H7 (cell line): ENCODE results near the gene WDR20. TPM values are rescaled to one million over a fixed set of nuclear protein-coding genes. Genes with fewer than 3 reads are reported as not detected.
"Not testable (repeated sequence)": the region's sequence is repeated elsewhere in the genome, so short reads cannot be mapped to it uniquely, and the experiment has no call there.

ENCODE experiments used
- DNase-seq: peaks from one replicate; pipeline ENCODE4 v3.0.0; 2012
- H3K27me3 ChIP-seq: 2 replicates; pipeline ENCODE4 v1.6.0; 2011; ENCODE audit warnings: mild to moderate bottlenecking, low read length; ENCODE audit not compliant: control insufficient read depth, insufficient read depth
- H3K36me3 ChIP-seq: replicated peaks from 2 replicates; pipeline ENCODE4 v1.5.1; 2011; ENCODE audit warnings: low read length; ENCODE audit not compliant: control insufficient read depth, insufficient read depth
- H3K4me3 ChIP-seq: 2 replicates; pipeline ENCODE4 v1.5.1; 2011; ENCODE audit warnings: low read depth, mild to moderate bottlenecking, control low read depth, low read length, moderate library complexity; ENCODE audit not compliant: insufficient read depth
- total RNA-seq: library from RNA; depleted of rRNA; stranded (reverse); fragments of >200 nt; shearing (Covaris generic); gene quantifications from 2 replicates; pipeline ENCODE4 v1.2.3, GENCODE V29; 2014

The WDR20 gene
- total RNA-seq, 1 experiment from 2014 or later, result 14.7 TPM

- Histone ChIP-seq H3K4me3 (no peak overlapping the region), H3K36me3 (no peaks in the 10 kb centered on the region), H3K27me3 (no peaks in the 10 kb centered on the region)
- DNase-seq, result peak; percentile 51
Measured at GRCh38 chr14:102231476-102232347, 92.0 kb downstream of the WDR20 start.

DNA sequence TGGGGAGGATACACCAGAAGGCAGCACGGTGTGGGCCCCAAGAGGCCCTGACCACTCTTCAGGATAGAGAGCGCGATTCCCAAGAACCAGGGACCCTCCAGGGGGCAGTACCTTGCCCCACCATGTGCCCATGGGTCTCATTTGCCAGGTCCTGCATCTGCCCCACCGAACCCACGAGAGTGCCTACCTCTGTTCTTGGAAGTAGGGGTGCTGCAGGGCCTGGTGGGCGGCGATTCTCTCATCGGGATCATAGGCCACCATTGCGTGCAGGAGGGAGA is 92.6 kb downstream of the WDR20 start:
- peak; percentile 51 for DNase-seq
- Histone ChIP-seq H3K4me3 (no peak overlapping the region), H3K27me3 (no peaks in the 10 kb centered on the region), H3K36me3 (no peaks in the 10 kb centered on the region)

DNA sequence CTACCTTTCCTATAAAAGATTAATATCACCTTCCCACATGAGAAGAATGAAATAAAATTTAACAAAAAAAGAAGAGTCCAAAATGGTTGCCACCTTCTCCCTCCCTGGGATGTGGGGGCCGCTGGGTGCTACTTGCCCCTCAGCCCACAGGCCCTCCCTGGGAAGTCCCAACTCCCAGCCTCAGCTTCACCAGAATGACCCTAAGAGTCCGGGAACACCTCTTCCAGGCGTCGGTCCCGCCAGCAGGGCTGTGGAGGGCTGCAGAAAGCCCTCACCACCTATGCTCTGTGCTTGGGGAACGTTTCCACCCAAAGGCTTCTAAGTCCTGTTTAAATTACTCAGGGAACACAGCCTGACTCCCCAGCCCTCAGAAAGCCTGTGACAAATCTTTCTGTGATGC is 93.4 kb downstream of the WDR20 start:
- DNase-seq, result no peak

GRCh38 chr14:102234331-102235264 is 94.9 kb downstream of the WDR20 start:
- no peak for DNase-seq
- H3K27me3 ChIP-seq, result no peaks in the 10 kb centered on the region
- H3K36me3 ChIP-seq, result no peaks in the 10 kb centered on the region
- H3K4me3 ChIP-seq, result no peak overlapping the region

More for the DNA sequence above, 93.4 kb downstream of the WDR20 start:
- no peak overlapping the region for H3K4me3 ChIP-seq
- H3K27me3 ChIP-seq, result no peaks in the 10 kb centered on the region
- no peaks in the 10 kb centered on the region for H3K36me3 ChIP-seq

GRCh38 chr14:102235275-102235897 is 95.7 kb downstream of the WDR20 start:
- H3K27me3 ChIP-seq, result no peaks in the 10 kb centered on the region
- H3K4me3 ChIP-seq, result no peak overlapping the region
- no peaks in the 10 kb centered on the region for H3K36me3 ChIP-seq
- DNase-seq, result peak; percentile 94

DNA sequence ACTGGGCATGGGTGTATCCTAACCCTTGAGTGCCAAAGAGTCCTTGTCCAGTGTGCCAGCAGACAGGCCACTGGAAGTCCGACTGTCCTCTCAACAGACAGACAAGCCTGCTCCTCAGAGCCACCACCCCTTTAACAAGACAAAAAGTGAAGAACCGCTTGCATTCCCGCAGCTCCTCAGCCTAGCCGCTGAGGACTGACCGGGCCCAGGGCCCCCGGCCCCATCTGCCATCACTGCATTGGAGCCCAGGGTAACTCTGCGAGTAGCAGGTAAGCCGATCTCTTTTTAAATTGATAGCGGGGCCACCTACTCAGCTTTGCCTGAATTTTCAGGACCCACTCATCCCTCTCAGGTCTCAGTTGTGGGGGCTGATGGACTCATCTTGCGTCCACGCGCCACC is 96.3 kb downstream of the WDR20 start:
- Histone ChIP-seq H3K27me3 (no peaks in the 10 kb centered on the region), H3K4me3 (no peak overlapping the region), H3K36me3 (no peaks in the 10 kb centered on the region)
- DNase-seq, result no peak

DNA sequence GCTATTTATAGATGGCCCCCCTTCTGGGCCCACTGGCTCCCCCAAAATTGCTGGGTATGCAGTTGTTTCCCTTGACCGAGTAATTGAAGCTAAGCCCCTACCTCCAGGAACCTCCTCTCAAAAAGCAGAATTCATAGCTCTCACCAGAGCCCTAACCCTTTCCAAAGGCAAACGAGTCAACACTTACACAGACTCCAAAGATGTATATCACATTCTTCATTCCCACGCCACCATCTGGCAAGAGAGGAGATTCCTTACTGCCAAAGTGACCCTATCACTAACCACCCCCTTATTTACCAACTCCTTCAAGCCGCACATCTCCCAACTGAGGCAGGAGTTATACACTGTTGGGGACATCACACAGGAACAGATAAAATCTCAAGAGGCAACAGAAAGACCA is 98.4 kb downstream of the WDR20 start:
- H3K36me3 ChIP-seq, result no peaks in the 10 kb centered on the region
- H3K4me3 ChIP-seq, result no peak overlapping the region
- DNase-seq, result no peak
- no peaks in the 10 kb centered on the region for H3K27me3 ChIP-seq

- no peak for DNase-seq
- H3K4me3 ChIP-seq, result no peak overlapping the region
- H3K27me3 ChIP-seq, result no peaks in the 10 kb centered on the region
- H3K36me3 ChIP-seq, result no peaks in the 10 kb centered on the region
Measured at GRCh38 chr14:102238766-102239165, 99.1 kb downstream of the WDR20 start.

- Histone ChIP-seq H3K4me3 (no peak overlapping the region), H3K27me3 (no peaks in the 10 kb centered on the region), H3K36me3 (no peaks in the 10 kb centered on the region)
- no peak for DNase-seq
Measured at GRCh38 chr14:102239231-102239630, 99.5 kb downstream of the WDR20 start.

- H3K36me3 ChIP-seq, DNase-seq, H3K4me3 ChIP-seq, H3K27me3 ChIP-seq: not testable (repeated sequence)
Measured at GRCh38 chr14:102240481-102240880, 100.8 kb downstream of the WDR20 start.

GRCh38 chr14:102241147-102241546 is 101.5 kb downstream of the WDR20 start:
- no peak for DNase-seq
- Histone ChIP-seq H3K4me3 (no peak overlapping the region), H3K27me3 (no peaks in the 10 kb centered on the region; the same call in 1 of the 2 replicates), H3K36me3 (no peaks in the 10 kb centered on the region)

GRCh38 chr14:102243795-102244194 is 104.1 kb downstream of the WDR20 start:
- not testable (repeated sequence) for H3K36me3 ChIP-seq, DNase-seq, H3K27me3 ChIP-seq, H3K4me3 ChIP-seq

GRCh38 chr14:102246071-102246470 is 106.4 kb downstream of the WDR20 start:
- Histone ChIP-seq H3K36me3 (no peaks in the 10 kb centered on the region), H3K4me3 (no peak overlapping the region), H3K27me3 (peaks cover 3% of the 10 kb centered on the region; the same call in 1 of the 2 replicates)
- no peak for DNase-seq

GRCh38 chr14:102248121-102248520 is 108.4 kb downstream of the WDR20 start:
- DNase-seq, result no peak
- H3K36me3 ChIP-seq, result no peaks in the 10 kb centered on the region
- H3K27me3 ChIP-seq, result peaks cover 3% of the 10 kb centered on the region; the same call in 1 of the 2 replicates
- H3K4me3 ChIP-seq, result no peak overlapping the region
